ENCODE data around the gene SPTBN4. TPM values are rescaled to one million over a fixed set of nuclear protein-coding genes. Genes with fewer than 3 reads are reported as not detected.

SPTBN4 gene
- total RNA-seq, 1 donor from 2014 or later: 161 TPM

- Mint-ChIP-seq H3K27ac (ENCODE audit: unreplicated experiment) (no peak overlapping the region), H3K27me3 (ENCODE audit: unreplicated experiment) (peaks cover 18% of the 10 kb centered on the region), H3K4me1 (ENCODE audit: low read depth, unreplicated experiment) (peaks cover 3% of the 10 kb centered on the region), H3K36me3 (ENCODE audit: unreplicated experiment) (peaks cover 5% of the 10 kb centered on the region), H3K9me3 (ENCODE audit: unreplicated experiment) (peaks cover 12% of the 10 kb centered on the region), H3K4me3 (ENCODE audit: unreplicated experiment) (no peak overlapping the region)
- TF ChIP-seq, protein P1, sequence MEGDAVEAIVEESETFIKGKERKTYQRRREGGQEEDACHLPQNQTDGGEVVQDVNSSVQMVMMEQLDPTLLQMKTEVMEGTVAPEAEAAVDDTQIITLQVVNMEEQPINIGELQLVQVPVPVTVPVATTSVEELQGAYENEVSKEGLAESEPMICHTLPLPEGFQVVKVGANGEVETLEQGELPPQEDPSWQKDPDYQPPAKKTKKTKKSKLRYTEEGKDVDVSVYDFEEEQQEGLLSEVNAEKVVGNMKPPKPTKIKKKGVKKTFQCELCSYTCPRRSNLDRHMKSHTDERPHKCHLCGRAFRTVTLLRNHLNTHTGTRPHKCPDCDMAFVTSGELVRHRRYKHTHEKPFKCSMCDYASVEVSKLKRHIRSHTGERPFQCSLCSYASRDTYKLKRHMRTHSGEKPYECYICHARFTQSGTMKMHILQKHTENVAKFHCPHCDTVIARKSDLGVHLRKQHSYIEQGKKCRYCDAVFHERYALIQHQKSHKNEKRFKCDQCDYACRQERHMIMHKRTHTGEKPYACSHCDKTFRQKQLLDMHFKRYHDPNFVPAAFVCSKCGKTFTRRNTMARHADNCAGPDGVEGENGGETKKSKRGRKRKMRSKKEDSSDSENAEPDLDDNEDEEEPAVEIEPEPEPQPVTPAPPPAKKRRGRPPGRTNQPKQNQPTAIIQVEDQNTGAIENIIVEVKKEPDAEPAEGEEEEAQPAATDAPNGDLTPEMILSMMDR (IDR thresholded peaks at IDR 0.05; ENCODE audit: partially characterized antibody, unreplicated experiment): no peak
- no peak for DNase-seq
Observed at GRCh38 chr19:40616178-40616577, 149.4 kb downstream of the SPTBN4 start.

GRCh38 chr19:40616941-40617340 is 150.1 kb downstream of the SPTBN4 start:
- Mint-ChIP-seq H3K27me3 (ENCODE audit: unreplicated experiment) (peaks cover 20% of the 10 kb centered on the region), H3K36me3 (ENCODE audit: unreplicated experiment) (peaks cover 5% of the 10 kb centered on the region), H3K4me3 (ENCODE audit: unreplicated experiment) (no peak overlapping the region), H3K9me3 (ENCODE audit: unreplicated experiment) (peaks cover 12% of the 10 kb centered on the region), H3K4me1 (ENCODE audit: low read depth, unreplicated experiment) (peaks cover 3% of the 10 kb centered on the region), H3K27ac (ENCODE audit: unreplicated experiment) (no peak overlapping the region)
- TF ChIP-seq, protein P1 (IDR thresholded peaks at IDR 0.05; ENCODE audit: partially characterized antibody, unreplicated experiment): no peak
- no peak for DNase-seq

- H3K27me3 Mint-ChIP-seq (ENCODE audit: unreplicated experiment): peaks cover 12% of the 10 kb centered on the region
- peaks cover 4% of the 10 kb centered on the region for H3K9me3 Mint-ChIP-seq (ENCODE audit: unreplicated experiment)
- H3K36me3 Mint-ChIP-seq (ENCODE audit: unreplicated experiment): peaks cover 5% of the 10 kb centered on the region
- H3K27ac Mint-ChIP-seq (ENCODE audit: unreplicated experiment): no peak overlapping the region
- no peak overlapping the region for H3K4me3 Mint-ChIP-seq (ENCODE audit: unreplicated experiment)
- DNase-seq: no peak
- peaks cover 3% of the 10 kb centered on the region for H3K4me1 Mint-ChIP-seq (ENCODE audit: low read depth, unreplicated experiment)
- TF ChIP-seq, protein P1 (IDR thresholded peaks at IDR 0.05; ENCODE audit: partially characterized antibody, unreplicated experiment): no peak
Observed at GRCh38 chr19:40617961-40618360, 151.2 kb downstream of the SPTBN4 start.

DNA sequence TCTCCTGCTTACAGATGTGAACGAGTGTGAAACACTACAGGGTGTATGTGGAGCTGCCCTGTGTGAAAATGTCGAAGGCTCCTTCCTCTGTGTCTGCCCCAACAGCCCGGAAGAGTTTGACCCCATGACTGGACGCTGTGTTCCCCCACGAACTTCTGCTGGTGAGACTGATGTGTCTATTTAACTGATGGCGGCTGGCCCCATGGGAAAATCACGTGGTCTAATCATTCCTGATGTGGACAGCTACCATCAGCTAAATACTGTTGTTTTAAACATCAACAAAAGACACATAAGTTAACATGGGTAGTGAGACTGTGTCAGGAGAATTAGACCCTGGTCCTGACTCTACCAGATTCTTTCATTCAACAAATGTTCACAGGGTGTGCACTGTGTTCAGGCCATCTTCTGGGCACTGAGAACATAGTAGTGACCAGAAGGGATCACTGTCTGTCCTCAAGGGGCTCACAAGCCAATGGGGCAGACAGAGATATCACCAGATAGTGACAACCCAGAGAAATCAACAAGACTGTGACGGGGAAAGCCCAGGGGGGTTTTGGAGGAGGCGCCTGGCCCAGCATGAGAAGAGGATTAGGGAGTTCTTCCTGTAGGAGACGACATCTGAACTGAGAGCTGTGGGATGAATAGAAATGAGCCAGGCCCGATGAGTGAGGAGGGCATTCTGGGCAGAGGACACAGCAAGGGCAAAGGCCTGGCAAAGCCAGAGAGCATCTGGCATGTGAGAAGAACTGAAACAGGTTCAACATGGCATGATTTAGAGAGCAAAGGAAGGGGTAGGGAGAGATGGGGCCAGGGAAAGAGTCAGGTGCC is 152.7 kb downstream of the SPTBN4 start:
- Mint-ChIP-seq H3K27me3 (ENCODE audit: unreplicated experiment) (peaks cover 9% of the 10 kb centered on the region), H3K4me3 (ENCODE audit: unreplicated experiment) (no peak overlapping the region), H3K27ac (ENCODE audit: unreplicated experiment) (no peak overlapping the region), H3K4me1 (ENCODE audit: low read depth, unreplicated experiment) (peaks cover 5% of the 10 kb centered on the region), H3K9me3 (ENCODE audit: unreplicated experiment) (peaks cover 4% of the 10 kb centered on the region), H3K36me3 (ENCODE audit: unreplicated experiment) (peaks cover 5% of the 10 kb centered on the region)
- DNase-seq: no peak
- TF ChIP-seq, protein P1 (IDR thresholded peaks at IDR 0.05; ENCODE audit: partially characterized antibody, unreplicated experiment): no peak

DNA sequence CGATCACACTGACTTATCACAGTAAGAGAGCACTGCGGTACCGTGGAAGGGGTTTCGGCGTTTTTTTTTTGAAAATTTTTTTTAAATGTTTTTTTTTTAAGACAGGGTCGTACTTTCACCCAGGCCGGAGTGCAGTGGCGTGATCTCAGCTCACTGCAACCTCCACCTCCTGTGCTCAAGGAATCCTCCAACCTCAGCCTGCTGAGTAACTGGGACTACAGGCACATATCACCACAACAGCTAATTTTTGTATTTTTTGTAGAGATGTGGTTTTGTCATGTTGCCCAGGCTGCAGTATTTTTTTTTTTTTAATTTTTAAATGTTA is 153.3 kb downstream of the SPTBN4 start:
- H3K27me3 Mint-ChIP-seq (ENCODE audit: unreplicated experiment): peaks cover 5% of the 10 kb centered on the region

More for the DNA sequence above, 153.3 kb downstream of the SPTBN4 start:
- TF ChIP-seq, protein P1 (IDR thresholded peaks at IDR 0.05; ENCODE audit: partially characterized antibody, unreplicated experiment): no peak
- Mint-ChIP-seq H3K4me1 (ENCODE audit: low read depth, unreplicated experiment) (peaks cover 2% of the 10 kb centered on the region), H3K36me3 (ENCODE audit: unreplicated experiment) (peaks cover 5% of the 10 kb centered on the region), H3K4me3 (ENCODE audit: unreplicated experiment) (no peak overlapping the region), H3K9me3 (ENCODE audit: unreplicated experiment) (peaks cover 3% of the 10 kb centered on the region), H3K27ac (ENCODE audit: unreplicated experiment) (no peak overlapping the region)
- DNase-seq: no peak
